ENCODE measurements around the gene GDF15. TPM values are rescaled to one million over a fixed set of nuclear protein-coding genes. Genes with fewer than 3 reads are reported as not detected.
"Not testable (repeated sequence)": the region's sequence is repeated elsewhere in the genome, so short reads cannot be mapped to it uniquely, and the experiment has no call there.

The GDF15 gene
- polyA plus RNA-seq, 1 donor from 2014 or later, result not detected

DNA sequence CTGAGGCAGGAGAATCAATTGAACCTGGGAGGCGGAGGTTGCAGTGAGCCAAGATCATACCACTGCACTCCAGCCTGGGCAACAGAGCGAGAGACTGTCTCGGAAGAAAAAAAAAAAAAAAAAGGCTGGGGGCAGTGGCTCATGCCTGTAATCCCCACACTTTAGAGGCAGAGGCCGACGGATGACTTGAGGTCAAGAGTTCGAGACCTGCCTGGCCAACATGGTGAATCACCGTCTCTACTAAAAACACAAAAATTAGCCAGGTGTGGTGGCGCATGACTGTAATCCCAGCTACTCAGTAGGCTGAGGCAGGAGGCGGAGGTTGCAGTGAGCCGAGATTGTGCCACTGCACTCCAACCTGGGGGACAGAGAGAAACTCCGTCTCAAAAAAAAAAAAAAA lies 2.3 kb upstream of the GDF15 start:
- H3K27me3 ChIP-seq (ENCODE audit: insufficient read depth, low read depth, low read length); H4K20me1 ChIP-seq (ENCODE audit: insufficient read depth); H3F3A ChIP-seq (ENCODE audit: insufficient read depth, low read length, poor library complexity, severe bottlenecking); H2AFZ ChIP-seq (ENCODE audit: low read depth, low read length); H3K79me2 ChIP-seq (replicated peaks; ENCODE audit: insufficient read depth, low read length); H3K9ac ChIP-seq (ENCODE audit: low read length); H3K9me3 ChIP-seq (ENCODE audit: low read length); H3K4me3 ChIP-seq (ENCODE audit: low read length); H3K27ac ChIP-seq (ENCODE audit: low read length); H3K4me2 ChIP-seq (ENCODE audit: low read length); H3K36me3 ChIP-seq (ENCODE audit: insufficient read depth, low read length); H3K9me2 ChIP-seq (ENCODE audit: insufficient read depth, low read length): not testable (repeated sequence)

DNA sequence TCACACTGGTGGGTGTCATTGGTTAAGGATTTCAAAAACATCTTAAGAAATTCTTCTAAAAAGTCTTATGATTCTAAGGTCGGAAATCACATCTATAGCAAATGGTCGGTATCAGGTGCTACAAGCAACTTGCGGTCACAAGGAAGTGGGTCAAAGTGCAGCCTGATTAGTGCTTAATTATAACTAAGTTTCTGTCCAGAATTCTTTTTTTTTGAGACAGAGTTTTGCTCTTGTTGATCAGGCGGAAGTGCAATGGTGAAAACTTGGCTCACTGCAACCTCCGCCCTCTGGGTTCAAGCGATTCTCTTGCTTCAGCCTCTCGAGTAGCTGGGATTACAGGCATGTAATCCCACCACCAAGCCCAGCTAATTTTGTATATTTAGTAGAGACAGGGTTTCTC lies 1.2 kb upstream of the GDF15 start:
- no peaks in the 10 kb centered on the region for H3K79me2 ChIP-seq (replicated peaks; ENCODE audit: insufficient read depth, low read length)
- H3K27me3 ChIP-seq (ENCODE audit: insufficient read depth, low read depth, low read length), result peaks cover 9% of the 10 kb centered on the region
- H2AFZ ChIP-seq (ENCODE audit: low read depth, low read length), result no peak overlapping the region
- H3K9me3 ChIP-seq (ENCODE audit: low read length), result no peaks in the 10 kb centered on the region
- TF ChIP-seq, protein P1, sequence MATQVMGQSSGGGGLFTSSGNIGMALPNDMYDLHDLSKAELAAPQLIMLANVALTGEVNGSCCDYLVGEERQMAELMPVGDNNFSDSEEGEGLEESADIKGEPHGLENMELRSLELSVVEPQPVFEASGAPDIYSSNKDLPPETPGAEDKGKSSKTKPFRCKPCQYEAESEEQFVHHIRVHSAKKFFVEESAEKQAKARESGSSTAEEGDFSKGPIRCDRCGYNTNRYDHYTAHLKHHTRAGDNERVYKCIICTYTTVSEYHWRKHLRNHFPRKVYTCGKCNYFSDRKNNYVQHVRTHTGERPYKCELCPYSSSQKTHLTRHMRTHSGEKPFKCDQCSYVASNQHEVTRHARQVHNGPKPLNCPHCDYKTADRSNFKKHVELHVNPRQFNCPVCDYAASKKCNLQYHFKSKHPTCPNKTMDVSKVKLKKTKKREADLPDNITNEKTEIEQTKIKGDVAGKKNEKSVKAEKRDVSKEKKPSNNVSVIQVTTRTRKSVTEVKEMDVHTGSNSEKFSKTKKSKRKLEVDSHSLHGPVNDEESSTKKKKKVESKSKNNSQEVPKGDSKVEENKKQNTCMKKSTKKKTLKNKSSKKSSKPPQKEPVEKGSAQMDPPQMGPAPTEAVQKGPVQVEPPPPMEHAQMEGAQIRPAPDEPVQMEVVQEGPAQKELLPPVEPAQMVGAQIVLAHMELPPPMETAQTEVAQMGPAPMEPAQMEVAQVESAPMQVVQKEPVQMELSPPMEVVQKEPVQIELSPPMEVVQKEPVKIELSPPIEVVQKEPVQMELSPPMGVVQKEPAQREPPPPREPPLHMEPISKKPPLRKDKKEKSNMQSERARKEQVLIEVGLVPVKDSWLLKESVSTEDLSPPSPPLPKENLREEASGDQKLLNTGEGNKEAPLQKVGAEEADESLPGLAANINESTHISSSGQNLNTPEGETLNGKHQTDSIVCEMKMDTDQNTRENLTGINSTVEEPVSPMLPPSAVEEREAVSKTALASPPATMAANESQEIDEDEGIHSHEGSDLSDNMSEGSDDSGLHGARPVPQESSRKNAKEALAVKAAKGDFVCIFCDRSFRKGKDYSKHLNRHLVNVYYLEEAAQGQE (IDR thresholded peaks at IDR 0.05; ENCODE audit: borderline replicate concordance), result no peak
- TF ChIP-seq SMC3 (conservative IDR thresholded peaks at IDR 0.05; ENCODE audit: poor library complexity) (no peak), EP300 (conservative IDR thresholded peaks at IDR 0.05; ENCODE audit: poor library complexity, severe bottlenecking) (no peak), RAD21 (conservative IDR thresholded peaks at IDR 0.05) (no peak), TAF1 (IDR thresholded peaks at IDR 0.05; ENCODE audit: low read depth) (no peak), EZH2 (IDR thresholded peaks at IDR 0.05; ENCODE audit: borderline replicate concordance, insufficient read depth, low read length, poor library complexity, severe bottlenecking) (no peak), MXI1 (conservative IDR thresholded peaks at IDR 0.05; ENCODE audit: poor library complexity, severe bottlenecking) (no peak), POLR2AphosphoS5 (IDR thresholded peaks at IDR 0.05) (no peak)
- TF ChIP-seq, protein P2, sequence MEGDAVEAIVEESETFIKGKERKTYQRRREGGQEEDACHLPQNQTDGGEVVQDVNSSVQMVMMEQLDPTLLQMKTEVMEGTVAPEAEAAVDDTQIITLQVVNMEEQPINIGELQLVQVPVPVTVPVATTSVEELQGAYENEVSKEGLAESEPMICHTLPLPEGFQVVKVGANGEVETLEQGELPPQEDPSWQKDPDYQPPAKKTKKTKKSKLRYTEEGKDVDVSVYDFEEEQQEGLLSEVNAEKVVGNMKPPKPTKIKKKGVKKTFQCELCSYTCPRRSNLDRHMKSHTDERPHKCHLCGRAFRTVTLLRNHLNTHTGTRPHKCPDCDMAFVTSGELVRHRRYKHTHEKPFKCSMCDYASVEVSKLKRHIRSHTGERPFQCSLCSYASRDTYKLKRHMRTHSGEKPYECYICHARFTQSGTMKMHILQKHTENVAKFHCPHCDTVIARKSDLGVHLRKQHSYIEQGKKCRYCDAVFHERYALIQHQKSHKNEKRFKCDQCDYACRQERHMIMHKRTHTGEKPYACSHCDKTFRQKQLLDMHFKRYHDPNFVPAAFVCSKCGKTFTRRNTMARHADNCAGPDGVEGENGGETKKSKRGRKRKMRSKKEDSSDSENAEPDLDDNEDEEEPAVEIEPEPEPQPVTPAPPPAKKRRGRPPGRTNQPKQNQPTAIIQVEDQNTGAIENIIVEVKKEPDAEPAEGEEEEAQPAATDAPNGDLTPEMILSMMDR (IDR thresholded peaks at IDR 0.05; ENCODE audit: poor library complexity, severe bottlenecking), result no peak
- no peaks in the 10 kb centered on the region for H3F3A ChIP-seq (ENCODE audit: insufficient read depth, low read length, poor library complexity, severe bottlenecking)
- no peaks in the 10 kb centered on the region for H3K36me3 ChIP-seq (ENCODE audit: insufficient read depth, low read length)
- no peaks in the 10 kb centered on the region for H4K20me1 ChIP-seq (ENCODE audit: insufficient read depth)
- no peak overlapping the region for H3K4me3 ChIP-seq (ENCODE audit: low read length)
- H3K9me2 ChIP-seq (ENCODE audit: insufficient read depth, low read length), result no peaks in the 10 kb centered on the region
- H3K27ac ChIP-seq (ENCODE audit: low read length), result no peak overlapping the region
- no peak overlapping the region for H3K9ac ChIP-seq (ENCODE audit: low read length)
- no peak overlapping the region for H3K4me2 ChIP-seq (ENCODE audit: low read length)

DNA sequence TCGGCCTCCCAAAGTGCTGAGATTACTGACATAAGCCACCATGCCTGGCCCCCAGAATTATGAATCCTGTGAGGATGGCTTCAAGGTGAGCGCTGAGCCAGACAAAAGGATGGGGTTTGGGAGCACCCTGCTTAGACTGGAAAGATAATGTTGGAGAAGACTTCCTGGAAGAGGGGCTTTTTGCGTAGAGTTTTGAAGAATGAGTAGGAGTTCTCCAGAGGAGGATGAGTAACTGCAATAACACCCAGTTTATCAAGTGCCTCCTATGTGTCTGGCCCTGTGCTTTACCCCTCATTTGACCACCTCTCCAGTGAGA lies 641 bp upstream of the GDF15 start:
- TF ChIP-seq POLR2AphosphoS5 (IDR thresholded peaks at IDR 0.05) (no peak), EZH2 (IDR thresholded peaks at IDR 0.05; ENCODE audit: borderline replicate concordance, insufficient read depth, low read length, poor library complexity, severe bottlenecking) (no peak), EP300 (conservative IDR thresholded peaks at IDR 0.05; ENCODE audit: poor library complexity, severe bottlenecking) (no peak), RAD21 (conservative IDR thresholded peaks at IDR 0.05) (no peak), MXI1 (conservative IDR thresholded peaks at IDR 0.05; ENCODE audit: poor library complexity, severe bottlenecking) (no peak), TAF1 (IDR thresholded peaks at IDR 0.05; ENCODE audit: low read depth) (no peak), SMC3 (conservative IDR thresholded peaks at IDR 0.05; ENCODE audit: poor library complexity) (no peak)
- TF ChIP-seq, protein P2 (IDR thresholded peaks at IDR 0.05; ENCODE audit: poor library complexity, severe bottlenecking), result no peak
- TF ChIP-seq, protein P1 (IDR thresholded peaks at IDR 0.05; ENCODE audit: borderline replicate concordance), result no peak
- Histone ChIP-seq H3K4me2 (ENCODE audit: low read length) (no peak overlapping the region), H3K79me2 (replicated peaks; ENCODE audit: insufficient read depth, low read length) (no peaks in the 10 kb centered on the region), H2AFZ (ENCODE audit: low read depth, low read length) (no peak overlapping the region), H3K27ac (ENCODE audit: low read length) (no peak overlapping the region), H3K27me3 (ENCODE audit: insufficient read depth, low read depth, low read length) (peaks cover 9% of the 10 kb centered on the region), H4K20me1 (ENCODE audit: insufficient read depth) (no peaks in the 10 kb centered on the region), H3K9me2 (ENCODE audit: insufficient read depth, low read length) (no peaks in the 10 kb centered on the region), H3K9me3 (ENCODE audit: low read length) (no peaks in the 10 kb centered on the region), H3K36me3 (ENCODE audit: insufficient read depth, low read length) (no peaks in the 10 kb centered on the region), H3K4me3 (ENCODE audit: low read length) (no peak overlapping the region), H3F3A (ENCODE audit: insufficient read depth, low read length, poor library complexity, severe bottlenecking) (no peaks in the 10 kb centered on the region), H3K9ac (ENCODE audit: low read length) (no peak overlapping the region)
